AG09309 (cell line): ENCODE data around the gene MEGF9.

ENCODE experiments used
- DNase-seq: peaks from one replicate; pipeline ENCODE4 v3.0.0-alpha.2; 2010; ENCODE audit warnings: low read depth
- H3K4me3 ChIP-seq: 2 replicates; pipeline ENCODE4 v1.5.1; 2011; ENCODE audit warnings: mild to moderate bottlenecking, low read depth, low read length, moderate library complexity; ENCODE audit not compliant: control insufficient read depth
- CTCF ChIP-seq: IDR thresholded peaks from 2 replicates; pipeline ENCODE4 v1.5.1; 2011; ENCODE audit warnings: mild to moderate bottlenecking, low read depth, low read length, inconsistent platforms; ENCODE audit not compliant: insufficient read depth, control insufficient read depth; ENCODE audit errors: missing control alignments

MEGF9 gene

DNA sequence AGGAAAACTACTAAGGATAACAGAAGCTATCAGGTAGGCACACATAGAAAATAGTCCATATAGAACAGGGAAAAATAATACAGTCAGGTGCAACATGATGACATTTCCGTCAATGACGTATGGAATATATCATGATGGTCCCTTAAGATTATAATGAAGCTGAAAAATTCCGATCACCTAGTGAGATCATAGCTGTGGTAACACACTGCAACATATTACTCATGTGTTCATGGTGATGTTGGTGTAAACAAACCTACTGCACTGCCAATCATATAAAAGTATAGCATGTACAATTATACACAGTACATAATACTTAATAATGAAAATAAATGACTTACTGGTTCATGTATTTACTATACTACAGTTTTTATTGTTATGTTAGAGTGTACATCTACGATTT is 60.0 kb downstream of the MEGF9 start:
- no peak for DNase-seq

DNA sequence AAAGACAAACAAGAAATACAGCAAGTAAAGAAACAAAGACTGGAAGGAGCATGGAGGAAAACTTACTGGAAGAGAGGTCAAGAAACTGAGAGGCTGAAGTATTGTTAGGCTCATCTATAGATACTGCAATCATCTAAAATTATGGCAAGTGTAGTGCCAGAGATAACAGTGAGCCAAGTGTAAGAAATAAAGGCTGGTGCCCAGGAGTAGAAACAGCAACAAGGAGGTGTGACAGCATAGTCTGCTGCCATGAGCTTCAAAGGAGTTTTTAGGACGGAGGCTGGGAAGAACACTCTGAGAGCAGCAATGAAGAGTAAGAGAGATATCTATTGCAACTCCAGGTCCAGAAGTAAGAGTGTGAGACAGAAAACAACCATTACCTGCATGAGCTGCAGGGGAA is 60.5 kb downstream of the MEGF9 start:
- DNase-seq, result no peak
- H3K4me3 ChIP-seq, result no peak overlapping the region
- TF ChIP-seq CTCF, result no peak

More for the DNA sequence above, 60.0 kb downstream of the MEGF9 start:
- no peak for TF ChIP-seq CTCF
- H3K4me3 ChIP-seq, result no peak overlapping the region

GRCh38 chr9:120652934-120653333 is 61.3 kb downstream of the MEGF9 start:
- no peak for TF ChIP-seq CTCF
- H3K4me3 ChIP-seq, result no peak overlapping the region

DNA sequence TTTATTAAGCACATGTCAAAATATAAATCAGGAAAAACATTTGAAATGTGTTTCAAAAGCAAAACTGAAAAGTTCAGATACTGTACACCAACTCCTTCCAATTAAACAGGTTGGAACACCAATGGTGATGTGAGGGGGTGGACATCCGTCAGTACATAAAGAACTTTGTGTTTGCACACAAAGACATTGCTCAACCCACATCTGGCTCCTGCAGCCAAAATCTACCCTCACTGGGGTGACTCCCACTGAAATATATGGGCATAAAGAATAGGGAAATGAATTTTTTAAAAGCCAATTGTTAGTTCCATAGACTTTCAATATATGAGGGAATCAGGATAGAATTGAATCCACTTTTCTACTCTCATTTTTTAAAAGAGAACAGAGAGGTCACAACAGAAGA is 63.9 kb downstream of the MEGF9 start:
- TF ChIP-seq CTCF, result no peak
- no peak overlapping the region for H3K4me3 ChIP-seq
- DNase-seq, result no peak

More at GRCh38 chr9:120652934-120653333, 61.3 kb downstream of the MEGF9 start:
- DNase-seq, result no peak

DNA sequence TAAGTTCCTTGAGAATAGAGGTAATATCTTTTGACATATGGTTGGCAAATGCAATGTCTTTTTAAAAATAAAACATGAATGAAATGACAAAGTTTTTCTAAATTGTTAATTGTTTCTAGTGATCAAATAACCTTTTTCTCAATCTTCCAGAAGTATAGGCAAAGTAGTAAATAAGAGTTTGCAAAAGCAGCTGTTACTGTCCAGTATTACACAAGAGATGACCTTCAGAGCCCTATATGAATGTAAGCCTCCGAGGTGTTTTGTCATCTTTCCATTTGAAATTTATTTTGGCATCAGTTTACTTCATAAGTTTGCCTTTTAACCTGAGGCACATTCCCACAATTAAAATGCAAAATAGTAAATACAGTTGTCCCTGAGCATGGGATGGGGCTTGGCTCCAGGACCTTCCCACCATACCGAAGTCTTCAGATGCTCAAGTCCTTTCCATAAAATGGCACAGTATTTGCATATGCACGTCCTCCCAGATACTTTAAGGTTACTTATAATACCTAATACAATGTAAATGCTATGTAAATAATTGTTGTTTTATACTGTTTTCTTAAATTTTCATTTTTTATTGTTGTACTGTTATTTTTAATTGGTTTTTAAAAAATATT is 65.6 kb downstream of the MEGF9 start:
- no peak for DNase-seq
- no peak overlapping the region for H3K4me3 ChIP-seq
- TF ChIP-seq CTCF, result no peak

GRCh38 chr9:120646948-120647347 is 67.3 kb downstream of the MEGF9 start:
- H3K4me3 ChIP-seq, result no peak overlapping the region
- no peak for DNase-seq
- TF ChIP-seq CTCF, result no peak
